ENCODE measurements around the gene PSKH1. TPM values are rescaled to one million over a fixed set of nuclear protein-coding genes. Genes with fewer than 3 reads are reported as not detected.
"Not testable (repeated sequence)": the region's sequence is repeated elsewhere in the genome, so short reads cannot be mapped to it uniquely, and the experiment has no call there.

PSKH1 gene
- total RNA-seq, 2 donors from 2014 or later, result 15.4 to 20.1 TPM

GRCh38 chr16:67965668-67966548 lies 72.9 kb downstream of the PSKH1 start:
- Mint-ChIP-seq H3K9me3 (no peaks in the 10 kb centered on the region), H3K36me3 (peaks cover 6% of the 10 kb centered on the region), H3K4me3 (no peak overlapping the region), H3K27me3 (no peaks in the 10 kb centered on the region), H3K4me1 (ENCODE audit: low read depth in 2 of 2) (peaks cover 17 to 21% of the 10 kb centered on the region in 2 donors), H3K27ac (peak overlapping the region in 1 of 2 donors; percentile 49)
- ATAC-seq (no peak), DNase-seq (ENCODE audit: low spot score) (no peak)

- peaks cover 17 to 21% of the 10 kb centered on the region in 2 donors for H3K4me1 Mint-ChIP-seq (ENCODE audit: low read depth in 2 of 2)
- H3K4me3 Mint-ChIP-seq, result peak overlapping the region; percentile 97
- no peaks in the 10 kb centered on the region for H3K9me3 Mint-ChIP-seq
- peak overlapping the region; percentile 85 to 89 for H3K27ac Mint-ChIP-seq
- H3K27me3 Mint-ChIP-seq, result no peaks in the 10 kb centered on the region
- no peak for DNase-seq (ENCODE audit: low spot score)
- ATAC-seq, result no peak
- peaks cover 6% of the 10 kb centered on the region for H3K36me3 Mint-ChIP-seq
These were observed 73.6 kb downstream of the PSKH1 start for GRCh38 chr16:67966549-67967182.

- peaks cover 6% of the 10 kb centered on the region for H3K36me3 Mint-ChIP-seq
- peaks cover 17 to 21% of the 10 kb centered on the region in 2 donors for H3K4me1 Mint-ChIP-seq (ENCODE audit: low read depth in 2 of 2)
- ATAC-seq, result peak in 1 of 2 donors; percentile 58
- peak overlapping the region; percentile 97 for H3K4me3 Mint-ChIP-seq
- H3K9me3 Mint-ChIP-seq, result no peaks in the 10 kb centered on the region
- DNase-seq (ENCODE audit: low spot score), result no peak
- H3K27ac Mint-ChIP-seq, result peak overlapping the region; percentile 85 to 89
- no peaks in the 10 kb centered on the region for H3K27me3 Mint-ChIP-seq
These were observed 74.3 kb downstream of the PSKH1 start for GRCh38 chr16:67967183-67967957.

GRCh38 chr16:67967958-67968399 lies 74.9 kb downstream of the PSKH1 start:
- Mint-ChIP-seq H3K27me3 (no peaks in the 10 kb centered on the region), H3K4me3 (peak overlapping the region; percentile 97), H3K27ac (peak overlapping the region; percentile 85 to 89), H3K9me3 (no peaks in the 10 kb centered on the region), H3K4me1 (ENCODE audit: low read depth in 2 of 2) (peaks cover 14 to 21% of the 10 kb centered on the region in 2 donors), H3K36me3 (no peaks in the 10 kb centered on the region)
- no peak for DNase-seq (ENCODE audit: low spot score)
- ATAC-seq, result peak; percentile 25 to 40

- H3K36me3 Mint-ChIP-seq, result no peaks in the 10 kb centered on the region
- H3K9me3 Mint-ChIP-seq, result no peaks in the 10 kb centered on the region
- ATAC-seq, result peak; percentile 94 to 96
- H3K4me1 Mint-ChIP-seq (ENCODE audit: low read depth in 2 of 2), result peaks cover 13 to 21% of the 10 kb centered on the region in 2 donors
- H3K27me3 Mint-ChIP-seq, result no peaks in the 10 kb centered on the region
- DNase-seq (ENCODE audit: low spot score), result peak; percentile 92
- peak within 1 kb of the TSS; percentile 97 for H3K4me3 Mint-ChIP-seq
- H3K27ac Mint-ChIP-seq, result peak within 1 kb of the TSS; percentile 89 to 95
These were observed 75.6 kb downstream of the PSKH1 start, which contains the start of gene SLC12A4 for GRCh38 chr16:67968400-67969253. Gene SLC12A4, minus strand, starts transcription at chr16:67968637. Its CDS starts 84 bp downstream, at chr16:67968553.

GRCh38 chr16:67969254-67970039 lies 76.4 kb downstream of the PSKH1 start:
- H3K36me3 Mint-ChIP-seq, result no peaks in the 10 kb centered on the region
- H3K4me1 Mint-ChIP-seq (ENCODE audit: low read depth in 2 of 2), result peaks cover 13 to 21% of the 10 kb centered on the region in 2 donors
- ATAC-seq (no peak), DNase-seq (ENCODE audit: low spot score) (no peak)
- H3K4me3 Mint-ChIP-seq, result peak overlapping the region; percentile 97
- no peaks in the 10 kb centered on the region for H3K27me3 Mint-ChIP-seq
- peak overlapping the region; percentile 78 to 95 for H3K27ac Mint-ChIP-seq
- no peaks in the 10 kb centered on the region for H3K9me3 Mint-ChIP-seq

GRCh38 chr16:67971111-67971510 lies 78.1 kb downstream of the PSKH1 start:
- H3K36me3 Mint-ChIP-seq, result no peaks in the 10 kb centered on the region
- H3K4me1 Mint-ChIP-seq (ENCODE audit: low read depth in 2 of 2), result peaks cover 13 to 21% of the 10 kb centered on the region in 2 donors
- peak overlapping the region in 1 of 2 donors; percentile 33 for H3K27ac Mint-ChIP-seq
- DNase-seq (ENCODE audit: low spot score) (no peak), ATAC-seq (no peak)
- no peak overlapping the region for H3K4me3 Mint-ChIP-seq
- no peaks in the 10 kb centered on the region for H3K27me3 Mint-ChIP-seq
- H3K9me3 Mint-ChIP-seq, result no peaks in the 10 kb centered on the region

GRCh38 chr16:67972285-67972684 lies 79.2 kb downstream of the PSKH1 start:
- not testable (repeated sequence) for H3K9me3 Mint-ChIP-seq; H3K27ac Mint-ChIP-seq; ATAC-seq; H3K36me3 Mint-ChIP-seq; H3K4me3 Mint-ChIP-seq; H3K27me3 Mint-ChIP-seq; DNase-seq (ENCODE audit: low spot score)
- peaks cover 9 to 17% of the 10 kb centered on the region in 2 donors for H3K4me1 Mint-ChIP-seq (ENCODE audit: low read depth in 2 of 2)

GRCh38 chr16:67975321-67976105 lies 82.5 kb downstream of the PSKH1 start:
- no peaks in the 10 kb centered on the region for H3K36me3 Mint-ChIP-seq
- ATAC-seq, result no peak
- H3K27ac Mint-ChIP-seq, result no peak overlapping the region
- no peaks in the 10 kb centered on the region for H3K27me3 Mint-ChIP-seq
- no peaks in the 10 kb centered on the region for H3K4me1 Mint-ChIP-seq (ENCODE audit: low read depth in 2 of 2)
- no peak overlapping the region for H3K4me3 Mint-ChIP-seq
- DNase-seq (ENCODE audit: low spot score), result no peak
- H3K9me3 Mint-ChIP-seq, result no peaks in the 10 kb centered on the region

- Mint-ChIP-seq H3K27ac (no peak overlapping the region), H3K4me3 (no peak overlapping the region), H3K4me1 (ENCODE audit: low read depth in 2 of 2) (no peaks in the 10 kb centered on the region), H3K36me3 (no peaks in the 10 kb centered on the region), H3K9me3 (no peaks in the 10 kb centered on the region), H3K27me3 (no peaks in the 10 kb centered on the region)
- DNase-seq (ENCODE audit: low spot score) (no peak), ATAC-seq (no peak)
These were observed 83.2 kb downstream of the PSKH1 start for GRCh38 chr16:67976205-67976604.

GRCh38 chr16:67977005-67977404 lies 84.0 kb downstream of the PSKH1 start:
- no peak overlapping the region for H3K27ac Mint-ChIP-seq
- no peaks in the 10 kb centered on the region for H3K9me3 Mint-ChIP-seq
- no peaks in the 10 kb centered on the region for H3K27me3 Mint-ChIP-seq
- DNase-seq (ENCODE audit: low spot score) (no peak), ATAC-seq (no peak)
- no peak overlapping the region for H3K4me3 Mint-ChIP-seq
- no peaks in the 10 kb centered on the region for H3K36me3 Mint-ChIP-seq
- H3K4me1 Mint-ChIP-seq (ENCODE audit: low read depth in 2 of 2), result no peaks in the 10 kb centered on the region

Data from natural killer cell treated with Interleukin-12 subunit alpha and Interleukin-12 subunit beta and Interleukin-15 and Interleukin-18, amount 100 ng/mL, for 72 hours (primary cell).